AML-193 (cell line): ENCODE data around the gene PPAN.

ENCODE experiments used
- DNase-seq, 2 experiments: peaks; one replicate each; lab custom pipeline; 2025; lab: John Stamatoyannopoulos, UW

Gene PPAN

DNA sequence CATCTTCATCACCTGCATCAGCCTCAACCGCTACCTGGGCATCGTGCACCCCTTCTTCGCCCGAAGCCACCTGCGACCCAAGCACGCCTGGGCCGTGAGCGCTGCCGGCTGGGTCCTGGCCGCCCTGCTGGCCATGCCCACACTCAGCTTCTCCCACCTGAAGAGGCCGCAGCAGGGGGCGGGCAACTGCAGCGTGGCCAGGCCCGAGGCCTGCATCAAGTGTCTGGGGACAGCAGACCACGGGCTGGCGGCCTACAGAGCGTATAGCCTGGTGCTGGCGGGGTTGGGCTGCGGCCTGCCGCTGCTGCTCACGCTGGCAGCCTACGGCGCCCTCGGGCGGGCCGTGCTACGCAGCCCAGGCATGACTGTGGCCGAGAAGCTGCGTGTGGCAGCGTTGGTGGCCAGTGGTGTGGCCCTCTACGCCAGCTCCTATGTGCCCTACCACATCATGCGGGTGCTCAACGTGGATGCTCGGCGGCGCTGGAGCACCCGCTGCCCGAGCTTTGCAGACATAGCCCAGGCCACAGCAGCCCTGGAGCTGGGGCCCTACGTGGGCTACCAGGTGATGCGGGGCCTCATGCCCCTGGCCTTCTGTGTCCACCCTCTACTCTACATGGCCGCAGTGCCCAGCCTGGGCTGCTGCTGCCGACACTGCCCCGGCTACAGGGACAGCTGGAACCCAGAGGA lies 7.9 kb downstream of the PPAN start:
- no peak for DNase-seq

DNA sequence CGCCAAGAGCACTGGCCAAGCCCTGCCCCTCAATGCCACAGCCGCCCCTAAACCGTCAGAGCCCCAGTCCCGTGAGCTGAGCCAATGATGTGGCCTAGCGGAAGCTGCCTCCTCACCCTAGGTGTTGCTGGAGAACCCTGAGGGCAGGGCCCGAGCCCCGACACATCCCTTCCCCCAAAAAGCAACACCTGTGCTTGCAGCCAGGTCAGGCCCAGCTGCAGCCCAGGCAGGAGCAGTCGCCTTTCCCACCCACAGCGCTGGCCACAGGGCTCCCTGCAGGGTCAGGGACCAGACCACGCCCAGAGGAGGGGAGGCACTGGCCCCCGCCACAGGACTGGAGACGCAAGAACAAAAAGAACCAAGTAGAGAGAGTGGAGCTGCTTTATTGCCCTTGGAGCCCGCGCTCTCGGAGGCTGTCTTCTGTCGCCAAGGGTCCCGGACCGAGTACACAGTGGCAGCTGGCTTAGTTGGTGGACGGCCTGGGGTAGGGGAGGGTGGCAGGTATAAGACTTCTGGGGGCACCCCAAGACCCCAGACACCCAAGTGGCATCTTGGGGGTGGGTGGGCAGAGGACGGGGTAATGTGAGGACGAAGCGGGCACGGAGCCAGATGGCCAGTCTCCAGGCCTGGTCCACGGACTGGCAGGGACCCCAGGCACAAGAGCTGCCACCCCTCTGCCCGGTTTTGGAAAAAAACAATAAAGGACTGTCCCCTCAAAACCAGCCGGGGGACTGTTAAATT lies 8.7 kb downstream of the PPAN start:
- DNase-seq = no peak

DNA sequence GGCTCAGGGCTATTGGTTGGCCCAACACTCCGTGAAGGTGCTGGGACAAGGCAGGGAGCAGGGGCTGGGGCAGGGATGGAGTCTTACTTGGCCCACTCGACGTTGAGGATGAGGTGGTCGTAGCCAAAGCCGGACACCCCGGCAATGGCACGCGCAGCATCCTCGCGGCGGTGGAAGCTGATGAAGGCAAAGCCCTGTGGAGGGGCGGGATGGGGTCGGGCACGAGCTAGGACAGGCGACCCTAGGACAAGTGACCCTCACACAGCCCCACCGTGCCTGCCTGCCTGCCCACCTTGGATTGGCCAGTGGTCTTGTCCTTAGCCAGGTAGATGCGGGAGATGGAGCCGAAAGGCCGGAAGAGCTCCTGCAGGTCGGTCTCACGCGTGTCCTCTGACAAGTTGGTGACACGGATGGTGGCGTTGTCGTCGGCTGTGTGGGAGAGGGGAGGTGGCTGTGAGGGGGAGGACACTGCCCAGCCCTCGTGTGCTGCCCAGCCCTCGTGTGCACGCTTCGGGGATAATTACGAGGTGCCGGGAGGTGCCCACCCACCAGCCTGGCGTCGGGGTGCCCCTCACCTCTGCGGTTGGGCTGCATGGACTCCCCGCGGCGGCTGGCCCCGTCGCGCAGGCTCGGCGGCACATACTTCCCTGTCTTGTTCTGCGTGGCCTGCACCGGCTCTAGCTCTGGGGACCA lies 9.4 kb downstream of the PPAN start:
- no peak for DNase-seq

DNA sequence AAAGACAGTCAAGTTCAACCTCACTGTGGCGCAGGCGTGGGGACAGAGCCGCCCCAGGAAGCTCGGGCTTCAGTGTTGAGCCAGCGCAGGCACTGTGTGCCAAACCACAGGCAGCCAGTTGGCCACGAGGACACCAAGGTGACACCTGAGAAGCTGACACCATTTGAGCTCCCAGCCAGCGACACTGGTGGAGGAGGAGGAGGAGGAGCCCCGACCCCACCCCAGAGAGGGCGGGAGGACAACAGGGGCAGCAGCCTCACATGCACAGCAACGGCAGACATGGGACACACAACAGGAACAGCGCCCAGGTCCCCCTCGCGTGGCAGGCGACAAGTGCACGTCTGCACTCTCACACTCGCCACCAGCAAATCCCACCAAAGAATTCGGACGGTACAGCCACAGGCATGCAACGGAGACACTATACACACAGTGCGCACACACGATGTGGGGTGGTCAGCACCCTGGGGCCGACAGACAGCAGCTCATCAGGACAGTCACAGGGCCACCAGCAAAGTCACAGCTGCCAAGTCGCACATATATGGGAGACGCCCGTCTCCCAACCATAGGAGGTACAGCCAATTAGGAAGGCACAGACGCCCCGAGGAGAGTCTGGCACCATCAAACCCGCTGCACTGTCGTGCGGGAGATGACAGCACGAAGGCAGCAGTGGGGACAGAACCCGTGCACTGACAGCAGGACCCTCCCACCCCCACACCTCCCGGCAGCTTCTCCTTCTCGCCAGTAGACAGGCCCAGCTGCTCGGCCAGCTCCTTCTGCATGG lies 10.1 kb downstream of the PPAN start:
- DNase-seq = no peak

DNA sequence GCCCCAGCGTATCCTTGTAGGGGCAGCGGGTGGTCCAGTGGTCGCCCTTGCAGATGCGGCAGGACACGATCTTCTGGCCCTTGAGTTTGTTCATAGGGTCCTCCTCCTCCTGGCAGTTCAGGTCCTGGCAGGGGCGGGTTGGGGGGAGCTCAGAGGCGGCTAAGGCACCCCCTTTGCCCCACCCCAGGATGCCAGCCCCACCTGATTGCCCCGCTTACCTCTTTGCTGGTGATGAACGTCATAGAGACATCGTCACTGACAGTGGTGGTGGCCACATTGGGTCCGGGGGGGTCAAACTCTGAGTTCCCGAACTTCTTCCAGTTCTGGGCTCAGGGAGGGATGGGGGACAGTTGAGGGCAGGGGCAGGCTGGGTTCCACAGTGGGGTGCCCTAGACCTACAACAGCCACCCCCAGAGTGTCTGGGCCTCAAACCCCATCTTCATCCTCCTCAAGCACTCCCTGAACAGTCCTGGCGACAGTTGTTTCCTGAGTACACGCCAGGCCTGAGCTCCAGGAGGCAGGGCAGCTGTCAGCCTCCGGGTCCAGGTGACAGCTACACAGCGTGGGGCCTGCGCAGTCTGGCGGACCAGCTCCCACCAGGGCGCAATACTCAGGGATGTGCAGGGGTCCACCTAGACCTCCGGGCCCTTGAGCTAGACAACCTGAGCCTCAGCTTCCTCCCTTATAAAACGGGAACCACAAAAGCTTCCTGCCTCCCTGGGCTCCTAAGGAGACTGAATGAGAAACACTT lies 10.9 kb downstream of the PPAN start:
- no peak for DNase-seq

DNA sequence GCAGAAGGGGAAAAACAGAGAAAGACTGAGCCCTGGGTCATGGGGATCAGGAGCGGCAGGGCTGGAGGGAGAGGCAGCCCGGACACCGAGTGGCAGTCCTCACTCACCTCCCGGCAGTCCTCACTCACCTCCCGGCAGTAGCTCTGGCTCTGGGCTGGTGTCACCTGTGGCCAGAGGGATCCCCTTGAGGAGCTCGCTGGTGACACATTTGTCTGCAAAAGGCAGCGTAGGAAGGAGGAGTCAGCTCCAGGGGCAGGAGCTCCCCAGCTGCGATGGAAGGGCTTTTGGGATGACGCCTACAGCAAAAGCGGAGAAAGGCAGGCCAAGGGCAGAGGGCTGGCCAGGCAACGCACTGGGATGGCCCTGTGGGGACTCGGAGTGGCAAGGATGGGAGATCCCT lies 12.8 kb downstream of the PPAN start:
- DNase-seq = no peak

DNA sequence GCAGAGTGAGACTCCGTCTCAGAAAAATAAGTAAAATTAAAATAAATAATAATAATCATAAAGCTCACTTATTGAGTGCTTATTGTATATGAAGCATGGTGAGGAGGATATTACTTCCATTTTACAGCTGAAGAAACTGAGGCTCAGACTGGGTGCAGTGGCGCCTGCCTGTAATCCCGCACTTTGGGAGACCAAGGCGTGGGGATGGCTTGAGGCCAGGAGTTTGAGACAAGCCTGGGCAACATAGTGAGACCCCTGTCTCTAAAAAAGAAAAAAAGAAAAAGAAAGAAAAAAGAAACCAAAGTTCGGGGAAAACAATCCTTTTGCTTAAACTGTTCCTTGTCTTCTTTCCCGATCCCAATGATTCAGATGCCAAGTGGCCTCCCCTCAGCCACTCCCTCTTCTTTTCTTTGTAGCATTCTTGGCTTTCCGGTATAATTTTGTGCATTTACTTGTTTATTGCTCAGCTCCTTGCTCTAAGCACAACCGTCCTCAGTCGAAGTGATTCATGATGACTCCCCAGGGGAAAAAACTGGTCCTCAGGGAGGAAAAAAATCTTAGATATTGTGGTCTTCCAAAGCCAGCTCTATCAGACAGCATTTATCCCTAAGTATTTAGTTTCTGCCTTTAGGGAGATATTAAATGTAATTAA lies 14.5 kb downstream of the PPAN start:
- no peak for DNase-seq

DNA sequence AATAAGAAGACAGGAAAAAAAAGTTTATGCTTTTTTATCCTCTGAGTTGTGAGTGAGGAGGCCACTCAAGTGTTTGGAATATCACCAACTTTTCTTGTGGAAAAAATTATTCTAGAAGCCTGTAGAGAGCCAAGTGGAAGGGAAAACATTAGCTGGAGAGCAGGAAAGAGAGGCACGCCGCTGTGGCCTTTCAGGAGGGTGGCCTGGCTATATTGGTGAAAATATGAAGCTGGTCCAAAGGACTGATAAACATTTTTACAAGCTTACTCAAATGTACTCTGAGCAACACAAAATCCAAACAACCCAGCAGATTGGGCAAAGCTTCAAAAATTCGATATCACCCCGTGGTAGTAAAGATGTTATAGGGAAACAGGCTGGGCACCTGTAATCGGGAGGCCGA lies 15.9 kb downstream of the PPAN start:
- DNase-seq = no peak

DNA sequence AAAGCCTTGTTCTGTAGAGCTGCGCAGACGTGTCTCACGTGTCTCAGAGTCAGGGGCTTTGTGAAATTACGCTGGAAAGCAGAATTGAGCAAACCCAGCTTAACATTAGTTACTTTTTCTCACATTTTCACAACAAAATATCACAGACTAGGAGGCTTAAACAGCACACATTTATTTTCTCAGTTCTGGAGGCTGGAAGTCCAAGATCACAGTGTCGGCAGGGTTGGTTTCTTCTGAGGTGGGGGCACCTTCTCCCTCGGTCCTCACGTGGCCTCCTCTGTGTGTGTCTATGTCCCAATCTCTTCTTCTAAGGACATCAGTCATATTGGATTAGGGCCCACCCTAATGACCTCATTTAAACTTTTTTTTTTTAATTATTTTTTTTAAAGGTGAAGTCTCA lies 18.3 kb downstream of the PPAN start:
- no peak for DNase-seq

DNA sequence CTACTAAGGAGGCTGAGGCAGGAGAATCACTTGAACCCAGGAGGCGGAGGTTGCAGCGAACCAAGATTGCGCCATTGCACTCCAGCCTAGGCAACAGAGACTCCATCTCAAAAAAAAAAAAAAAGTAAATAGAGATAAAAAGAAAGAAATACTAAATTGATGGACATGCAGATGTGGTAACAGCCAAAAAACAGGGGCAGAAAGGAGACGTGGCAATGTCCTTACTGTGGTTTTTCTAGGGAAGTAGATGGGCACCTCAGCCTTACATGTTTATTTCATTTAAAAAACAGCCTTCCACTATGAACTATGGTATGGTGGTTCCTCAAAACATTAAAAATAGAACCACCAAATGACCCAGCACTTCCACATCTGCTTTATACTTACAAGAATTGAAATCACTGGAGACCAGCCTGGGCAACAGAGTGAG lies 20.1 kb downstream of the PPAN start:
- DNase-seq = no peak

DNA sequence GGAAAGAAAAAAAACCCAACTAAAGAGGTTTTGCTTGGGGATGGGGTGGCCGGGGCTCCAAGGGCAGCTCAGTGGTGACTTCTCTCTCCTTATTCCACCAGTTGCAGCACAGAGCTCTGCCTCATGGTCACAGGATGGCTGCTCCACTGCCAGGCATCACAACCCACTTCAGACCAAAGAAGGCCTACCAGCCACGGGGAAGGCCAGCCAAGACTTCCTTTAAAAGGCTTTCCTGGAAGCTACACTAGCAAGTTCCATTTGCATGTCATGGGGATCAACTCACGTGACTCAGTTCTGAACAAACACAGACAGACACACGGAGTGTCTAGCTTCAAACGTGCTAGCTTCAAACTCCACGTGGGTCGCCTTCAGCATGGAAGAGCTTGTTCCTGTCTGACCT lies 26.7 kb downstream of the PPAN start:
- no peak for DNase-seq

DNA sequence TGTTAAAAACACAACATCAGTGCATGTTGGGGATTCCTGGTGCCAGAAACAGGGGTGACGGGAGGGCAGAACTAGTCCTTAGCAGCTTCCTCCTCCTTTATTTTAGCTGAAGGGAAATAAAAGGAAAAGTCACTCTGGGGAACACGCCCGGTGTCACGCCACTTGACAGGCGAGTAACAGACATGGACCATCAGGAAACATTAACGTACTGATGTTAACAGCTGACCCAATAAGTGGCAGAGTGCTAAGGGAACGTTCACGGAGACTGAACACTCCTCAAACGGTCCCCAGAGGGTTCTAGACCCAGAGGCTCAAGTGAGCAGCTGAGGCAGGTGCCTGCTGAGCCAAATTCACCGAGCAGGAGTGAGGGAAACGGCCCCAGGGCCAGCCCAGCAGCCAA lies 27.4 kb downstream of the PPAN start:
- DNase-seq = no peak

DNA sequence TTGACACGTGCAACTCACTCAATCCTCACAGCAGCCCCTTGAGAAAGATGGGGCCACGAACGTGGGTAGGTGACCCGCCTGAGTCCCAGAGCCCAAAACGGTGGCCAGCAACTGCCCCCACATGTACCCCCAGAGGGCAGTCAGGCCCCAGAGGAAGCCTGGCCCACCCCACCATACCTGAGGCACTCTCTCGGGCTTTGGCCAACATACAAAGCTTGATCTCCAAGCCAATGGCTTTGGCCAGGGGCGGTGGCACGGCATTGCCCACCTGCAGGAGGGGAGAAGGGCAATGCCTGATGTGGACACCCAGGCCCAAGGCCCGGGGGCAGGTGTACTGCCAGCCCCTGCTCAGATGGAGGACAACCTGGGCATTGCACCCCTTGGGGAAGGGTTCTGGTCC lies 27.9 kb downstream of the PPAN start:
- no peak for DNase-seq

DNA sequence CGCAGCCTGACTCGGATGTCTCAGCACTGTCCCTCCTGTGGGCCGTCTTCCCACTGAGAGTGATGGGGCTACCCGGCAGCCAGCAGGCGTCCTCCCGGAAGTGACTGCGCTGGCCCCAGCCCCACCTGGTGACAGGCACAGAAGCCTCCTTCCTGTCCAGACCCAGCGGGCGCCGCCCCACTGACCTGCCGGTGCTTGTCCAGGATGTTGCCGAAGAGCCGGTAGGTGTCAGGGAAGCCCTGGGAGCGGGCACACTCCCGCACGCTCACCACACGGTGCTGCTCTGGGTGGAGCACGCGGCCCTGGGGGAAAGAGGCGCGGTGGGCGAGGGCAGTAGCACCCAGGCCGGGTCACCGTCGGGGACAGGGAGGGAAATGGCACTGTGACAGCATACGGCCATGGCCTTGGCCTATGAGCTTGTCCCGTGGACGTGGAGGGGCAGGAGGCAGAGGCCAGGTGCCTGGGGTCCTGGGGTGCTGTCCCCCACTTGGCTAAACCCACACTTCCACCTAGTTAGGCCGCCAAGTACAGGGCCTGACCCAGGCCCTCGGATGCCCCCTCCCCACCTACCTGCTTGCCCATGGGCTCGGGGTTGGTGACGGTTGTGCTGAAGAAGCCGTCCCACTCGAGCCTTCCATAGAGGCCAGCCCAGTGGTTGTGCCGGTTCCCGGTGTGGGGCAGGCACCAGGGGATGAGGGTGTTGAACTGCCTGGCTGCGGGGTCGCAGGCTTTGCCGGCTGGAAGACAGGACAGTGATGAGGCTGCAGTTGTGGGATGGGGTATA lies 29.6 kb downstream of the PPAN start:
- no peak for DNase-seq

DNA sequence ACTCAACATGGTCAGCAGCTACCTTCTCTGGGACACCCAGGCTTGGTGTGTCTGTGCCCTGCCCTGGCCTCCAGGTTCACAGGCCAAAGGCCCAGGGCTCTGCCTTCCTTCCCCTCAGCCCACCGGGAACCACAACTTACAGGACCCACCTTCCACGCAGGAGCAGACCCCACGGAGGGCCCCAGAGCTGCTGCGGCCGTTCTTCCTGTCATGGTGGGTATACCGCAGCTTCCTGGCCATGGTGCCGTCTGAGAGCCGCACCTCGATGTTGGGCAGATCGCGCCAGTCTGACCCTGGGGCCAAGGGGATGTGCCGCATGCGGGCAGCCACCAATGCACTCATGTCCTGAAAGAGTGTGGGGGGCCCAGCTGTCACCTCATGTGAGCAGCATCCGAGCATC lies 30.8 kb downstream of the PPAN start:
- DNase-seq = no peak

DNA sequence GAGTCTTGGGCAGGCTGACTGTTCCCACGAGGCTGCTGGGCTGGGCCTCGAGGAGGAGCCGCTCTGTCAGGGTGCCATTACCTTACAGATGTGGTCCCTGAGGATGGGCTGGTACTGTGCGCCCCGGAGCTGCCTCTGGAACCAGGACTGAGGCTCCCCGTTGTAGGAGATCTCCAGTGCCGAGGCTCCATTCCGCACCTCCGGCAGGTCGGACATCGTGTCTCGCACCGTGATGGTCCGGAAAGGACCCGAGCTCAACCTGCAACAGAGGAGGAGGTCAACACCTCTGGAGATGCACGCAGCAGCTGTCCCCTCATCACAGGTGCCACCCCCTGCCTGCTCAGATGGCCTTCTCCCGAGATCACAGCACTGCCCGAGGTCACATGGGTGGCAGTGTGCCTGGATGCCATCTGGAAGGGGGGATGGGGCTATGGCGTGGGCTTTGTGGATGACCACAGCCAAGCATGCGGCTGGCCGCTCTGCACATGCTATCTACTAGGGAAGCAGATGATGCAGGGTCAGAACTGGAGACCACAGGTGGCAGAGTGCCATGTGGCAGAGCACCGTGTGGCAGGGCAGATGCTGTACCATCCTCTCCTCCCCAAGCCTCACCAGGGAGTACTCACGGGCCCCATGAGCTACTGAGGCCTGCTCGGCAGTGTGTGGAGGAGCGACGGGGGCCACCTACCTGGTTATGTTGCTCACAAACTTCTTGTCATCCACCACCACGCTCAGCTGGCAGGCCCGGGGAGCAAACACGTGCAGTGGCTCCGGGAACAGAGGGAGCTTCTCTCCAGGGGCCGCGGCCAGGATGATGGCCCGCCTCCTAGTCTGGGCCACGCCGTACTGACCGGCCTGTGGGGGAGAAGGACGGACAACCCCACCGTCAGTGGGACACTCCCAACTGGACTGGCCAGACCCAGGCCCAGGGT lies 31.9 kb downstream of the PPAN start:
- no peak for DNase-seq

DNA sequence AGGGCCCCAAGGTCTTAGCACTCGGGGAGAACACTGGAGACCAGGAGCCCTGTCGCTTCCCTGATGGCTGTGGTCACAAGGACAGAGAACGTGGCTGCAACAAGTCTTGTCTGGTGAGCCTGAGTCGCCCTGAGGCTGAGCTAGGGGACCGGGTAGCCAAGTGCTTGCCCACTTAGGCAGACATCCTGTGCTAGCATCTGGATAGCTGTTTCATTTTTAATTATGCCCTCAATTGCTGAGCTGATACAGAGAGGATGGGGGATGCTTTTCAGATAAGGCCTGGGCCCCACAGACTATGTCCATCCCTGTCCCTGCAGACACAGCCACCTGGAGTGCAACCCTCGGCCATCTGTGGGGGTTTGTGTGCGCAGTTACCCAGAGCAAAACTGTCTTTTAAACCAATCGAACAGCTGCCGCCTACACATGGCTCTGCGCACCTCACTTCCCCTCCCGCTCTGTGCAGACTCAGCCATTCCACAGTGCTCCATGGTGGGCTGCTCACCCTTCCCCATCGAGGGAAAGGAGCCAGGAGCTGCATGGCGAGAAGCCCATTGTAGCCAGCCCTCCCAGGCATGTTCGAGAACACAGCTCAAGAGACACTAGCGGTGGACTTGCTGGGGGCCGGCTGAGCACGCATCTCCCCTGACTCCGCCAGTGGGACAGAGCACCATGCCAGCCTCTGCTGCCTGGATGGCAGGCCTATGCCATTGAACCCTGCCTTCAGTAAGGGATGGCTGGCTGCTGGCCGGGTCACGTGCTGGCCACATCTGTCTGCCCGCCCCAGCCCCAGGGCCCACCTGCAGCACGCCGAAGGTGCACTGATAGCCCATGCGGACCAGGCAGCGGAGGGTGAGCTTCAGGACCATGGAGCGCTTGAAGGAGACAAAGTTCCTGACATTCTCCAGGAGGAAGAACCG lies 33.0 kb downstream of the PPAN start:
- DNase-seq = no peak

DNA sequence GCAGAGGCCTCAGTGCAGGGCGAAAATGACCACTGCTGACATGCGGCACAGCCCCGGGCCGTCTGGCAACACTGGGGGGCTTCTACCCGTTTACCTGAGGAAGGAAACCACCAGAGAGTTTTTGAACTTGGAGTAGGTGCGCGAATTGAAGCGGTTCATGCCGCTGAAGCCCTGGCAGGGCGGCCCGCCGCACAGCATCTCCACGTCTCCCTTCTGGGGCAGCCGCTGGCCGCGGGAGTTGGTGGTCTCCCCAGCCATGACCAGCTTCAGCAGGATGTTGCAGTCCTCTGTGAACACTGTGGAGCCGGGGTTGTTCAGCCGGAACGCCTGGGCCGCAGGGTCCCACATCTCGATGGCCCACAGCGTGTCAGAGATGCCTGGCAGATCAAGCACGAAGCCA lies 33.8 kb downstream of the PPAN start:
- DNase-seq = no peak
